Activated CD4-positive, alpha-beta T cell treated with anti-CD3 and anti-CD28 coated beads, Interleukin-2, amount 50 U/mL, for 48 hours (primary cell): ENCODE measurements around the gene PPL.
"Not testable (repeated sequence)": the region's sequence is repeated elsewhere in the genome, so short reads cannot be mapped to it uniquely, and the experiment has no call there.

Source experiments
- DNase-seq, 2 experiments: peaks; one replicate each; pipeline ENCODE4 v3.0.0-alpha.2; 2020

Gene PPL

GRCh38 chr16:4936991-4937781 is at the start of gene PPL:
Gene PPL, minus strand, starts transcription at chr16:4937148. Its CDS starts 103 bp downstream, at chr16:4937045.
- peak; percentile 17 to 27 for DNase-seq

- no peak for DNase-seq
Observed at GRCh38 chr16:4984174-4984990, 47.4 kb upstream of the PPL start.

- DNase-seq = no peak
Observed at GRCh38 chr16:4982056-4982867, 45.3 kb upstream of the PPL start.

- no peak for DNase-seq
Observed at GRCh38 chr16:4981473-4981872, 44.5 kb upstream of the PPL start.

- DNase-seq = no peak
Observed at GRCh38 chr16:4980691-4981090, 43.7 kb upstream of the PPL start.

- no peak for DNase-seq
Observed at GRCh38 chr16:4979736-4980660, 43.0 kb upstream of the PPL start.

GRCh38 chr16:4979164-4979563 is 42.2 kb upstream of the PPL start:
- no peak for DNase-seq

- DNase-seq = no peak
Observed at GRCh38 chr16:4976611-4977145, 39.7 kb upstream of the PPL start.

GRCh38 chr16:4976079-4976478 is 39.1 kb upstream of the PPL start:
- no peak for DNase-seq

- DNase-seq = no peak
Observed at GRCh38 chr16:4972938-4973587, 36.1 kb upstream of the PPL start.

- DNase-seq = no peak
Observed at GRCh38 chr16:4970010-4970409, 33.1 kb upstream of the PPL start.

- DNase-seq = no peak
Observed at GRCh38 chr16:4968879-4969483, 32.0 kb upstream of the PPL start.

GRCh38 chr16:4968278-4968677 is 31.3 kb upstream of the PPL start:
- DNase-seq = not testable (repeated sequence)

GRCh38 chr16:4966736-4967453 is 29.9 kb upstream of the PPL start:
- no peak for DNase-seq

- DNase-seq = not testable (repeated sequence)
Observed at GRCh38 chr16:4963527-4963926, 26.6 kb upstream of the PPL start.

GRCh38 chr16:4962716-4963115 is 25.8 kb upstream of the PPL start:
- no peak for DNase-seq

- DNase-seq = no peak
Observed at GRCh38 chr16:4960579-4960978, 23.6 kb upstream of the PPL start.

- no peak for DNase-seq
Observed at GRCh38 chr16:4958510-4959438, 21.8 kb upstream of the PPL start.
